OCI-LY1 (cell line): ENCODE results near the gene CRK.

Experiments
- EZH2 ChIP-seq: fragments of 200-600 bp; sonication (generic), shearing (Covaris generic); IDR thresholded peaks from 2 replicates; pipeline ENCODE4 v1.8.0; 2017; ENCODE audit warnings: borderline replicate concordance, mixed run types, mild to moderate bottlenecking, antibody characterized with exemption, low read length, moderate library complexity, mixed read lengths
- TF ChIP-seq, protein P1 (sequence below): fragments of 200-600 bp; sonication (generic), shearing (Covaris generic); IDR thresholded peaks from 2 replicates; pipeline ENCODE4 v1.5.1; 2017; ENCODE audit warnings: mild to moderate bottlenecking, antibody characterized with exemption, low read length, moderate library complexity, mixed read lengths

GRCh38 chr17:1414001-1414574 is 41.9 kb downstream of the CRK start:
- TF ChIP-seq, protein P1, sequence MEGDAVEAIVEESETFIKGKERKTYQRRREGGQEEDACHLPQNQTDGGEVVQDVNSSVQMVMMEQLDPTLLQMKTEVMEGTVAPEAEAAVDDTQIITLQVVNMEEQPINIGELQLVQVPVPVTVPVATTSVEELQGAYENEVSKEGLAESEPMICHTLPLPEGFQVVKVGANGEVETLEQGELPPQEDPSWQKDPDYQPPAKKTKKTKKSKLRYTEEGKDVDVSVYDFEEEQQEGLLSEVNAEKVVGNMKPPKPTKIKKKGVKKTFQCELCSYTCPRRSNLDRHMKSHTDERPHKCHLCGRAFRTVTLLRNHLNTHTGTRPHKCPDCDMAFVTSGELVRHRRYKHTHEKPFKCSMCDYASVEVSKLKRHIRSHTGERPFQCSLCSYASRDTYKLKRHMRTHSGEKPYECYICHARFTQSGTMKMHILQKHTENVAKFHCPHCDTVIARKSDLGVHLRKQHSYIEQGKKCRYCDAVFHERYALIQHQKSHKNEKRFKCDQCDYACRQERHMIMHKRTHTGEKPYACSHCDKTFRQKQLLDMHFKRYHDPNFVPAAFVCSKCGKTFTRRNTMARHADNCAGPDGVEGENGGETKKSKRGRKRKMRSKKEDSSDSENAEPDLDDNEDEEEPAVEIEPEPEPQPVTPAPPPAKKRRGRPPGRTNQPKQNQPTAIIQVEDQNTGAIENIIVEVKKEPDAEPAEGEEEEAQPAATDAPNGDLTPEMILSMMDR = no peak
- no peak for TF ChIP-seq EZH2
